Measurements from ENCODE around the gene GNG7. TPM values are rescaled to one million over a fixed set of nuclear protein-coding genes. Genes with fewer than 3 reads are reported as not detected.
"Not testable (repeated sequence)": the region's sequence is repeated elsewhere in the genome, so short reads cannot be mapped to it uniquely, and the experiment has no call there.

GNG7 gene
- total RNA-seq, 1 experiment from 2014 or later, result 7.7 TPM

GRCh38 chr19:2464389-2464788 is 238.1 kb downstream of the GNG7 start:
- WGBS (ENCODE audit: extremely low coverage, insufficient read length, low lambda C conversion rate), result no CpG with 5 or more reads among the region's 5 CpGs
- no peaks in the 10 kb centered on the region for H3K9me3 Mint-ChIP-seq
- H3K4me2 ChIP-seq (ENCODE audit: insufficient read depth, insufficient read length, low read length), result no peak overlapping the region
- H3K27me3 ChIP-seq (ENCODE audit: insufficient read depth, low read length), result no peaks in the 10 kb centered on the region
- H3K27ac ChIP-seq (ENCODE audit: insufficient read length, low read depth, low read length), result no peak overlapping the region
- H4K91ac ChIP-seq (ENCODE audit: insufficient read length, low read depth, low read length), result no peak overlapping the region
- H3K79me1 ChIP-seq (ENCODE audit: insufficient read depth, low read depth, low read length, poor library complexity, severe bottlenecking), result no peaks in the 10 kb centered on the region
- H3K36me3 Mint-ChIP-seq (ENCODE audit: insufficient read depth in 1 of 3, low read depth in 3 of 3), result no peaks in the 10 kb centered on the region; a peak in 1 of 7 replicates
- H4K20me1 ChIP-seq (ENCODE audit: control insufficient read depth, insufficient read depth, insufficient read length), result no peaks in the 10 kb centered on the region
- no peak overlapping the region for H3K27ac Mint-ChIP-seq
- H3K56ac ChIP-seq (ENCODE audit: insufficient read length, low read depth, low read length), result no peak overlapping the region
- H3K4me1 Mint-ChIP-seq, result peaks cover 7 to 17% of the 10 kb centered on the region in 2 experiments
- no peak for DNase-seq
- no peak overlapping the region for H3K23ac ChIP-seq (ENCODE audit: insufficient read length, low read depth, low read length)
- H2BK12ac ChIP-seq (ENCODE audit: insufficient read length, low read depth, low read length), result peak overlapping the region; percentile 96
- H2AFZ ChIP-seq (ENCODE audit: low read length), result no peak overlapping the region
- no peak overlapping the region for H3K9ac ChIP-seq (ENCODE audit: extremely low read depth, insufficient read length, low read length)
- H3K27me3 Mint-ChIP-seq (ENCODE audit: low read depth), result peaks cover 2% of the 10 kb centered on the region
- no peak overlapping the region for H3K4ac ChIP-seq (ENCODE audit: low read depth, low read length)
- H3K79me2 ChIP-seq (ENCODE audit: insufficient read depth, low read length), result no peaks in the 10 kb centered on the region
- no peak overlapping the region for H2BK120ac ChIP-seq (ENCODE audit: low read depth, low read length, poor library complexity, severe bottlenecking)
- H3K4me3 Mint-ChIP-seq, result no peak overlapping the region
- H4K5ac ChIP-seq (ENCODE audit: insufficient read length, low read depth, low read length), result no peak overlapping the region
- no peak overlapping the region for H3K18ac ChIP-seq (ENCODE audit: insufficient read length, low read depth, low read length)
- no peak overlapping the region for H2AK5ac ChIP-seq (ENCODE audit: insufficient read length, low read length)
- no peaks in the 10 kb centered on the region for H3K9me3 ChIP-seq (ENCODE audit: control insufficient read depth, low read depth, low read length)
- H4K8ac ChIP-seq (replicated peaks; ENCODE audit: insufficient read length, low read depth, low read length), result no peak overlapping the region
- TF ChIP-seq, protein P1, sequence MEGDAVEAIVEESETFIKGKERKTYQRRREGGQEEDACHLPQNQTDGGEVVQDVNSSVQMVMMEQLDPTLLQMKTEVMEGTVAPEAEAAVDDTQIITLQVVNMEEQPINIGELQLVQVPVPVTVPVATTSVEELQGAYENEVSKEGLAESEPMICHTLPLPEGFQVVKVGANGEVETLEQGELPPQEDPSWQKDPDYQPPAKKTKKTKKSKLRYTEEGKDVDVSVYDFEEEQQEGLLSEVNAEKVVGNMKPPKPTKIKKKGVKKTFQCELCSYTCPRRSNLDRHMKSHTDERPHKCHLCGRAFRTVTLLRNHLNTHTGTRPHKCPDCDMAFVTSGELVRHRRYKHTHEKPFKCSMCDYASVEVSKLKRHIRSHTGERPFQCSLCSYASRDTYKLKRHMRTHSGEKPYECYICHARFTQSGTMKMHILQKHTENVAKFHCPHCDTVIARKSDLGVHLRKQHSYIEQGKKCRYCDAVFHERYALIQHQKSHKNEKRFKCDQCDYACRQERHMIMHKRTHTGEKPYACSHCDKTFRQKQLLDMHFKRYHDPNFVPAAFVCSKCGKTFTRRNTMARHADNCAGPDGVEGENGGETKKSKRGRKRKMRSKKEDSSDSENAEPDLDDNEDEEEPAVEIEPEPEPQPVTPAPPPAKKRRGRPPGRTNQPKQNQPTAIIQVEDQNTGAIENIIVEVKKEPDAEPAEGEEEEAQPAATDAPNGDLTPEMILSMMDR (conservative IDR thresholded peaks at IDR 0.05), result no peak
- no peak overlapping the region for H2BK15ac ChIP-seq (ENCODE audit: low read depth, low read length)
- H3K14ac ChIP-seq (ENCODE audit: insufficient read depth, low read length), result no peak overlapping the region
- H3K4me1 ChIP-seq (ENCODE audit: insufficient read depth, low read length), result no peaks in the 10 kb centered on the region; the same call in 1 of the 2 replicates
- no peak overlapping the region for H2BK20ac ChIP-seq (ENCODE audit: low read depth, low read length, poor library complexity, severe bottlenecking)
- H3K23me2 ChIP-seq (ENCODE audit: insufficient read length, low read depth, low read length, poor library complexity, severe bottlenecking), result peaks cover 13% of the 10 kb centered on the region
- H3T11ph ChIP-seq (ENCODE audit: low read length), result no peak overlapping the region
- no peak overlapping the region for H2BK5ac ChIP-seq (ENCODE audit: insufficient read length, low read length)

DNA sequence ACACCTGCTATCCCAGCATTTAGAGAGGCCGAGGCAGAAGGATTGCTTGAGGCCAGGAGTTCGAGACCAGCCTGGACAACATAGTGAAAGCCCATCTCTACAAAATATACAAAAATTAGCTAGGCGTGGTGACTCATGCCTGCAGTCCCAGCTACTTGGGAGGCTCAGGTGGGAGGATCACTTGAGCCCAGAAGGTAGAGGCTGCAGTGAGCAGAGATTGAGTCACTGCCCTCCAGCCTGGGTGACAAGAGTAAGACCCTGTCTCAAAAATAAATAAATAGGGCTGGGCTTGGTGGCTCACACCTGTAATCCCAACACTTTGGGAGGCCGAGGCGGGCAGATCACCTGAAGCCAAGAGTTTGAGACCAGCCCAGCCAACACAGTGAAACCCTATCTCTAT is 238.8 kb downstream of the GNG7 start:
- H3K27me3 ChIP-seq (ENCODE audit: insufficient read depth, low read length); H4K20me1 ChIP-seq (ENCODE audit: control insufficient read depth, insufficient read depth, insufficient read length); H2BK15ac ChIP-seq (ENCODE audit: low read depth, low read length); H2AK5ac ChIP-seq (ENCODE audit: insufficient read length, low read length); H2BK12ac ChIP-seq (ENCODE audit: insufficient read length, low read depth, low read length); H2AFZ ChIP-seq (ENCODE audit: low read length); H3K79me1 ChIP-seq (ENCODE audit: insufficient read depth, low read depth, low read length, poor library complexity, severe bottlenecking); H3K9me3 Mint-ChIP-seq; H3K4me1 ChIP-seq (ENCODE audit: insufficient read depth, low read length); H3K27ac ChIP-seq (ENCODE audit: insufficient read length, low read depth, low read length); H4K91ac ChIP-seq (ENCODE audit: insufficient read length, low read depth, low read length); H3K14ac ChIP-seq (ENCODE audit: insufficient read depth, low read length); H3K36me3 Mint-ChIP-seq (ENCODE audit: insufficient read depth in 1 of 3, low read depth in 3 of 3); H3K23ac ChIP-seq (ENCODE audit: insufficient read length, low read depth, low read length); DNase-seq; H3K27me3 Mint-ChIP-seq (ENCODE audit: low read depth); H2BK5ac ChIP-seq (ENCODE audit: insufficient read length, low read length); H3K56ac ChIP-seq (ENCODE audit: insufficient read length, low read depth, low read length); H2BK20ac ChIP-seq (ENCODE audit: low read depth, low read length, poor library complexity, severe bottlenecking); H3K4me2 ChIP-seq (ENCODE audit: insufficient read depth, insufficient read length, low read length); H4K8ac ChIP-seq (replicated peaks; ENCODE audit: insufficient read length, low read depth, low read length); H3K9ac ChIP-seq (ENCODE audit: extremely low read depth, insufficient read length, low read length); H4K5ac ChIP-seq (ENCODE audit: insufficient read length, low read depth, low read length); H3K4ac ChIP-seq (ENCODE audit: low read depth, low read length); H3K9me3 ChIP-seq (ENCODE audit: control insufficient read depth, low read depth, low read length); H3K18ac ChIP-seq (ENCODE audit: insufficient read length, low read depth, low read length); H3K79me2 ChIP-seq (ENCODE audit: insufficient read depth, low read length); H3T11ph ChIP-seq (ENCODE audit: low read length); H2BK120ac ChIP-seq (ENCODE audit: low read depth, low read length, poor library complexity, severe bottlenecking): not testable (repeated sequence)
- Mint-ChIP-seq H3K4me3 (peak overlapping the region in 1 of 2 experiments; percentile 82; a peak in 1 of 5 replicates), H3K27ac (peak overlapping the region in 1 of 3 experiments; percentile 52; a peak in 3 of 7 replicates), H3K4me1 (peaks cover 5 to 12% of the 10 kb centered on the region in 2 experiments)
- H3K23me2 ChIP-seq (ENCODE audit: insufficient read length, low read depth, low read length, poor library complexity, severe bottlenecking), result peaks cover 13% of the 10 kb centered on the region
- WGBS (ENCODE audit: extremely low coverage, insufficient read length, low lambda C conversion rate), result no CpG with 5 or more reads among the region's 5 CpGs
